OCI-LY3 (cell line): Measurements from ENCODE around the gene DNAJB8.

Source experiments
- H2AFZ ChIP-seq: fragments of 200-600, 300-600 bp; shearing (Covaris generic); 2 replicates; pipeline ENCODE4 v1.6.0; 2014; ENCODE audit warnings: antibody characterized with exemption, low read depth, low read length
- H3K27ac ChIP-seq: fragments of 200-600, 300-600 bp; sonication (generic); 2 replicates; pipeline ENCODE4 v1.5.1; 2014; ENCODE audit warnings: mild to moderate bottlenecking, low read length, moderate library complexity, mixed read lengths
- H3K27me3 ChIP-seq: fragments of 200-600, 300-600 bp; sonication (generic); 2 replicates; pipeline ENCODE4 v1.6.1; 2014; ENCODE audit warnings: low read depth, low read length, mixed read lengths
- H3K36me3 ChIP-seq: fragments of 200-600, 300-600 bp; sonication (generic); replicated peaks from 2 replicates; pipeline ENCODE3; 2014; ENCODE audit warnings: low read depth, low read length, mixed read lengths
- H3K4me1 ChIP-seq: fragments of 300-600, 200-600 bp; sonication (generic); 2 replicates; pipeline ENCODE4 v1.6.1; 2014; ENCODE audit warnings: low read length, mixed read lengths
- H3K4me2 ChIP-seq: fragments of 200-600, 300-600 bp; sonication (generic); 2 replicates; pipeline ENCODE4 v1.6.1; 2014; ENCODE audit warnings: low read length, mixed read lengths
- H3K4me3 ChIP-seq: fragments of 300-600, 200-600 bp; sonication (generic); 2 replicates; pipeline ENCODE4 v1.5.1; 2014; ENCODE audit warnings: antibody characterized with exemption, mild to moderate bottlenecking, low read length, moderate library complexity
- H3K79me2 ChIP-seq: fragments of 300-600, 200-600 bp; shearing (Covaris generic); 2 replicates; pipeline ENCODE4 v1.6.1; 2014; ENCODE audit warnings: mild to moderate bottlenecking, low read length, mixed read lengths
- H3K9ac ChIP-seq: fragments of 300-600, 200-600 bp; shearing (Covaris generic); 2 replicates; pipeline ENCODE4 v1.6.0; 2014; ENCODE audit warnings: mild to moderate bottlenecking, low read length, moderate library complexity
- H3K9me3 ChIP-seq: fragments of 200-600, 300-600 bp; shearing (Covaris generic); 2 replicates; pipeline ENCODE4 v1.6.1; 2014; ENCODE audit warnings: low read length, mixed read lengths; ENCODE audit not compliant: insufficient read depth
- H4K20me1 ChIP-seq: fragments of 200-600, 300-600 bp; sonication (generic); 2 replicates; pipeline ENCODE4 v1.6.1; 2016; ENCODE audit warnings: low read length, mixed read lengths; ENCODE audit not compliant: insufficient read depth
- CTCF ChIP-seq: fragments of 200-600, 300-600 bp; sonication (generic); IDR thresholded peaks from 2 replicates; pipeline ENCODE4 v1.5.1; 2014; ENCODE audit warnings: antibody characterized with exemption, low read length, low read depth
- EZH2phosphoT487 ChIP-seq: fragments of 200-600 bp; shearing (Covaris generic); IDR thresholded peaks from 2 replicates; pipeline ENCODE4 v1.6.1; 2018; ENCODE audit warnings: antibody characterized with exemption, mixed run types, low read depth

The DNAJB8 gene

GRCh38 chr3:128488991-128489673 is 22.4 kb upstream of the DNAJB8 start:
- Histone ChIP-seq H3K9me3 (no peaks in the 10 kb centered on the region), H3K79me2 (no peaks in the 10 kb centered on the region), H3K4me1 (peaks cover under 1% of the 10 kb centered on the region; the same call in 1 of the 2 replicates), H3K4me2 (no peak overlapping the region), H4K20me1 (no peaks in the 10 kb centered on the region), H3K27me3 (peaks cover 8% of the 10 kb centered on the region; the same call in 1 of the 2 replicates), H3K4me3 (no peak overlapping the region), H3K9ac (no peak overlapping the region), H2AFZ (no peak overlapping the region), H3K27ac (no peak overlapping the region), H3K36me3 (no peaks in the 10 kb centered on the region)
- TF ChIP-seq CTCF = no peak
- TF ChIP-seq EZH2phosphoT487 = no peak

- H3K4me3 ChIP-seq = no peak overlapping the region
- H3K4me2 ChIP-seq = no peak overlapping the region
- no peak overlapping the region for H3K27ac ChIP-seq
- peaks cover 13% of the 10 kb centered on the region; the same call in 1 of the 2 replicates for H3K27me3 ChIP-seq
- no peaks in the 10 kb centered on the region for H3K4me1 ChIP-seq
- no peaks in the 10 kb centered on the region for H3K36me3 ChIP-seq
- TF ChIP-seq CTCF = no peak
- no peak for TF ChIP-seq EZH2phosphoT487
- H3K9me3 ChIP-seq = no peaks in the 10 kb centered on the region
- no peak overlapping the region for H3K9ac ChIP-seq
- no peaks in the 10 kb centered on the region for H3K79me2 ChIP-seq
- no peaks in the 10 kb centered on the region for H4K20me1 ChIP-seq
- H2AFZ ChIP-seq = no peak overlapping the region
These were observed 21.9 kb upstream of the DNAJB8 start for GRCh38 chr3:128488636-128488990.

GRCh38 chr3:128487813-128488635 is 21.3 kb upstream of the DNAJB8 start:
- peaks cover 16% of the 10 kb centered on the region; the same call in 1 of the 2 replicates for H3K27me3 ChIP-seq
- no peaks in the 10 kb centered on the region for H3K4me1 ChIP-seq

More at GRCh38 chr3:128487813-128488635, 21.3 kb upstream of the DNAJB8 start:
- H3K27ac ChIP-seq = no peak overlapping the region
- no peak overlapping the region for H3K4me2 ChIP-seq
- no peaks in the 10 kb centered on the region for H3K79me2 ChIP-seq
- no peaks in the 10 kb centered on the region for H4K20me1 ChIP-seq
- H3K9me3 ChIP-seq = no peaks in the 10 kb centered on the region
- no peaks in the 10 kb centered on the region for H3K36me3 ChIP-seq
- no peak overlapping the region for H3K4me3 ChIP-seq
- no peak for TF ChIP-seq CTCF
- TF ChIP-seq EZH2phosphoT487 = no peak
- H2AFZ ChIP-seq = no peak overlapping the region
- H3K9ac ChIP-seq = no peak overlapping the region
